HG02973 (cell line): ENCODE results near the gene MYBBP1A.
A peak's percentile ranks its signal among the peaks of the same experiment; 100 is the strongest.
"Not testable (repeated sequence)": the region's sequence is repeated elsewhere in the genome, so short reads cannot be mapped to it uniquely, and the experiment has no call there.

Experiments
- ATAC-seq: cut with Tn5 transposase; IDR thresholded peaks from one replicate; pipeline ENCODE4 v1.9.1; 2021; ENCODE audit warnings: moderate library complexity; ENCODE audit not compliant: unreplicated experiment

The MYBBP1A gene

GRCh38 chr17:4554997-4555799, at the start of gene MYBBP1A:
Gene MYBBP1A, minus strand, starts transcription at chr17:4555384. Its CDS starts 60 bp downstream, at chr17:4555324.
- peak; percentile 74 for ATAC-seq

- ATAC-seq = not testable (repeated sequence)
These were observed 49.6 kb upstream of the MYBBP1A start for GRCh38 chr17:4604736-4605135.

GRCh38 chr17:4604111-4604644, 49.0 kb upstream of the MYBBP1A start:
- ATAC-seq = no peak

- no peak for ATAC-seq
These were observed 46.9 kb upstream of the MYBBP1A start for GRCh38 chr17:4602041-4602440.

GRCh38 chr17:4601326-4601725, 46.1 kb upstream of the MYBBP1A start:
- ATAC-seq = no peak

- ATAC-seq = no peak
These were observed 45.4 kb upstream of the MYBBP1A start for GRCh38 chr17:4600563-4600962.

GRCh38 chr17:4599505-4600281, 44.5 kb upstream of the MYBBP1A start:
- no peak for ATAC-seq

- no peak for ATAC-seq
These were observed 43.8 kb upstream of the MYBBP1A start for GRCh38 chr17:4598776-4599504.

GRCh38 chr17:4597975-4598374, 42.8 kb upstream of the MYBBP1A start:
- ATAC-seq = no peak

- no peak for ATAC-seq
These were observed 41.6 kb upstream of the MYBBP1A start for GRCh38 chr17:4596636-4597380.

GRCh38 chr17:4595685-4596342, 40.6 kb upstream of the MYBBP1A start:
- not testable (repeated sequence) for ATAC-seq

- ATAC-seq = no peak
These were observed 39.9 kb upstream of the MYBBP1A start for GRCh38 chr17:4594931-4595684.

- no peak for ATAC-seq
These were observed 39.2 kb upstream of the MYBBP1A start for GRCh38 chr17:4594406-4594805.

GRCh38 chr17:4593021-4593421, 37.8 kb upstream of the MYBBP1A start:
- ATAC-seq = no peak

- no peak for ATAC-seq
These were observed 37.2 kb upstream of the MYBBP1A start for GRCh38 chr17:4592240-4593005.

- no peak for ATAC-seq
These were observed 36.3 kb upstream of the MYBBP1A start for GRCh38 chr17:4591529-4591928.

GRCh38 chr17:4590981-4591453, 35.8 kb upstream of the MYBBP1A start:
- ATAC-seq = no peak

- not testable (repeated sequence) for ATAC-seq
These were observed 34.9 kb upstream of the MYBBP1A start for GRCh38 chr17:4590042-4590441.
